Fibroblast of lung (primary cell): ENCODE results near the gene DENND1A.

Experiments used
- EZH2 ChIP-seq: IDR thresholded peaks from 2 replicates; pipeline ENCODE4 v1.5.1; 2012; ENCODE audit warnings: low read length, control low read depth, mild to moderate bottlenecking; ENCODE audit errors: missing control alignments
- TF ChIP-seq, protein P1 (sequence below), 2 donors: IDR thresholded peaks in 1 of 2; conservative IDR thresholded peaks in 1 of 2; 1 replicate in 1 of 2; 2 replicates in 1 of 2; pipeline ENCODE4 v1.5.1; 2011 to 2012; ENCODE audit warnings: low read length in 2 of 2, control low read depth in 1 of 2, inconsistent platforms in 1 of 2, low read depth in 1 of 2, mild to moderate bottlenecking in 1 of 2

DNA sequence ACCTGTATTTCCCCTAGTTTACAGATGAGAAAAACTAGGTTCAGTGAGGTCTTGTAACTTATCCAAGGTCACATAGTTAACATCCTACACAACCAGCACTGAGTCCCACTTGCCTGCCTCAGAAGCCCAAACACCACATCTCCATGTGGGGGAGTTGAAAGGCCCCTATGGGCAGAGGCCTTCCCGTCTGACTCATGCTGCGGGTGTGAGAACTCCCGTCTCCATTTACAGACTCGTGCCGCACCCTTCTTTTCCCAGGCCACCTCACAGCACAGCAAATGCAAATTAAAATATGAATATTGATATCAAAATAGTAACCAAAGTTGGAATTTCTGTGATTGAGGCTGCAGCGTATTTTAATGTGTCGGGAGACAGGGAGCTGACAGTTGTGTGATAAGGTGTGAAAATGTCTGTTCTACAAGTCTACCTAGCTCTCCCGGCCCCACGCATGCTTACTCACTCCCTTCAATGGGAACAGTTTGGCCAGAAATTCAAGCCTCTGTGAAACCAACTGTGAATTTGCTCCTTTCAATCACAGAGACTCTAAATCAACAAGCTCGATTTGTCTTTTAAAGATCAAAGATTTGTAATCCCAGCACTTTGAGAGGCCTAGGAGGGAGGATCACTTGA is 483.8 kb downstream of the DENND1A start:
- TF ChIP-seq EZH2 = no peak
- TF ChIP-seq, protein P1, sequence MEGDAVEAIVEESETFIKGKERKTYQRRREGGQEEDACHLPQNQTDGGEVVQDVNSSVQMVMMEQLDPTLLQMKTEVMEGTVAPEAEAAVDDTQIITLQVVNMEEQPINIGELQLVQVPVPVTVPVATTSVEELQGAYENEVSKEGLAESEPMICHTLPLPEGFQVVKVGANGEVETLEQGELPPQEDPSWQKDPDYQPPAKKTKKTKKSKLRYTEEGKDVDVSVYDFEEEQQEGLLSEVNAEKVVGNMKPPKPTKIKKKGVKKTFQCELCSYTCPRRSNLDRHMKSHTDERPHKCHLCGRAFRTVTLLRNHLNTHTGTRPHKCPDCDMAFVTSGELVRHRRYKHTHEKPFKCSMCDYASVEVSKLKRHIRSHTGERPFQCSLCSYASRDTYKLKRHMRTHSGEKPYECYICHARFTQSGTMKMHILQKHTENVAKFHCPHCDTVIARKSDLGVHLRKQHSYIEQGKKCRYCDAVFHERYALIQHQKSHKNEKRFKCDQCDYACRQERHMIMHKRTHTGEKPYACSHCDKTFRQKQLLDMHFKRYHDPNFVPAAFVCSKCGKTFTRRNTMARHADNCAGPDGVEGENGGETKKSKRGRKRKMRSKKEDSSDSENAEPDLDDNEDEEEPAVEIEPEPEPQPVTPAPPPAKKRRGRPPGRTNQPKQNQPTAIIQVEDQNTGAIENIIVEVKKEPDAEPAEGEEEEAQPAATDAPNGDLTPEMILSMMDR (conservative IDR thresholded peaks at IDR 0.05 in 1 of 2, IDR thresholded peaks at IDR 0.05 in 1 of 2; ENCODE audit: low read depth in 1 of 2, low read length in 2 of 2) = no peak
